ENCODE results near the gene RALB.

DNA sequence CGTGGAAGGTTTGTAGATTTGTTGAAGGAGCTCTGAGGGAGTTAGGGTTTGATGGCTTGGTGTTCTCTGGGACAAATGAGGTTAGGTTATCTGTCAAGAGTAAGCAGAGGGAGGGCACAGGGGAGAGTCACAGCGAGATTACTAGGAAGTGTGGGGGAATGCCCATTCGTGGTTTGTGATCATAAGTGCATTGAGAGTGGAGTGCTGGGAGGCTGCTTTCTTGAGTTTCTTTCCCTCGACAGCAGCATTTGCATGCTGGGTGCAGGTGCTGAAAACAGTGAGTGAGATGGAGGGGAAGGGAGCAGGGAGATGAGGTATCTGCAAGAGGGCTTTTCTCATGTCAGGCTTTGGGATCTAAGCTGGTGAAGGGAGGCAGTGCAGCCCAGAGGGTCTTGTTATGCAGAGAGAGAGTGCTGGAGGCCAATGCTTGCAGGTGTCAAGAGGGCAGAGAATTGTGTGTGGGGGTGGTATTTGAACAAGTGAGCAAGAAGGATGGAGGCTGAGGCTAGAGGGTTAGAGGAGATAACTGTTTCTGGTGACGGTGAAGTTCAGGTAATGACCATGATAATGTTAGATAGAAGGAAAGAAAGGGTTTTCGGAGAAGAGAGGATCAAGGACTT, 8.8 kb downstream of the RALB start:
- TF ChIP-seq, protein P1, sequence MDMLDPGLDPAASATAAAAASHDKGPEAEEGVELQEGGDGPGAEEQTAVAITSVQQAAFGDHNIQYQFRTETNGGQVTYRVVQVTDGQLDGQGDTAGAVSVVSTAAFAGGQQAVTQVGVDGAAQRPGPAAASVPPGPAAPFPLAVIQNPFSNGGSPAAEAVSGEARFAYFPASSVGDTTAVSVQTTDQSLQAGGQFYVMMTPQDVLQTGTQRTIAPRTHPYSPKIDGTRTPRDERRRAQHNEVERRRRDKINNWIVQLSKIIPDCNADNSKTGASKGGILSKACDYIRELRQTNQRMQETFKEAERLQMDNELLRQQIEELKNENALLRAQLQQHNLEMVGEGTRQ (CRISPR knock-in tag; IDR thresholded peaks at IDR 0.05): no peak
- TF ChIP-seq, protein P2, sequence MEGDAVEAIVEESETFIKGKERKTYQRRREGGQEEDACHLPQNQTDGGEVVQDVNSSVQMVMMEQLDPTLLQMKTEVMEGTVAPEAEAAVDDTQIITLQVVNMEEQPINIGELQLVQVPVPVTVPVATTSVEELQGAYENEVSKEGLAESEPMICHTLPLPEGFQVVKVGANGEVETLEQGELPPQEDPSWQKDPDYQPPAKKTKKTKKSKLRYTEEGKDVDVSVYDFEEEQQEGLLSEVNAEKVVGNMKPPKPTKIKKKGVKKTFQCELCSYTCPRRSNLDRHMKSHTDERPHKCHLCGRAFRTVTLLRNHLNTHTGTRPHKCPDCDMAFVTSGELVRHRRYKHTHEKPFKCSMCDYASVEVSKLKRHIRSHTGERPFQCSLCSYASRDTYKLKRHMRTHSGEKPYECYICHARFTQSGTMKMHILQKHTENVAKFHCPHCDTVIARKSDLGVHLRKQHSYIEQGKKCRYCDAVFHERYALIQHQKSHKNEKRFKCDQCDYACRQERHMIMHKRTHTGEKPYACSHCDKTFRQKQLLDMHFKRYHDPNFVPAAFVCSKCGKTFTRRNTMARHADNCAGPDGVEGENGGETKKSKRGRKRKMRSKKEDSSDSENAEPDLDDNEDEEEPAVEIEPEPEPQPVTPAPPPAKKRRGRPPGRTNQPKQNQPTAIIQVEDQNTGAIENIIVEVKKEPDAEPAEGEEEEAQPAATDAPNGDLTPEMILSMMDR (IDR thresholded peaks at IDR 0.05): no peak
- no peak for TF ChIP-seq JUN (CRISPR knock-in tag; IDR thresholded peaks at IDR 0.05)
- TF ChIP-seq ZNF671 (CRISPR knock-in tag; IDR thresholded peaks at IDR 0.05): no peak
- TF ChIP-seq, protein P3, sequence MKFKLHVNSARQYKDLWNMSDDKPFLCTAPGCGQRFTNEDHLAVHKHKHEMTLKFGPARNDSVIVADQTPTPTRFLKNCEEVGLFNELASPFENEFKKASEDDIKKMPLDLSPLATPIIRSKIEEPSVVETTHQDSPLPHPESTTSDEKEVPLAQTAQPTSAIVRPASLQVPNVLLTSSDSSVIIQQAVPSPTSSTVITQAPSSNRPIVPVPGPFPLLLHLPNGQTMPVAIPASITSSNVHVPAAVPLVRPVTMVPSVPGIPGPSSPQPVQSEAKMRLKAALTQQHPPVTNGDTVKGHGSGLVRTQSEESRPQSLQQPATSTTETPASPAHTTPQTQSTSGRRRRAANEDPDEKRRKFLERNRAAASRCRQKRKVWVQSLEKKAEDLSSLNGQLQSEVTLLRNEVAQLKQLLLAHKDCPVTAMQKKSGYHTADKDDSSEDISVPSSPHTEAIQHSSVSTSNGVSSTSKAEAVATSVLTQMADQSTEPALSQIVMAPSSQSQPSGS (CRISPR knock-in tag; IDR thresholded peaks at IDR 0.05; ENCODE audit: borderline replicate concordance, low read depth): no peak
